GM19452 (cell line): Measurements from ENCODE around the gene STIM1.

Experiments used
- ATAC-seq: cut with Tn5 transposase; IDR thresholded peaks from one replicate; pipeline ENCODE4 v1.9.1; 2021; ENCODE audit not compliant: unreplicated experiment

Gene STIM1

GRCh38 chr11:3830088-3830487 lies 25.4 kb upstream of the STIM1 start:
- ATAC-seq: no peak

- no peak for ATAC-seq
Measured at GRCh38 chr11:3830730-3831129, 24.7 kb upstream of the STIM1 start.

- ATAC-seq: no peak
Measured at GRCh38 chr11:3831378-3832239, 23.9 kb upstream of the STIM1 start.

- ATAC-seq: no peak
Measured at GRCh38 chr11:3832816-3833215, 22.6 kb upstream of the STIM1 start.

GRCh38 chr11:3833449-3833848 lies 22.0 kb upstream of the STIM1 start:
- ATAC-seq: no peak

- no peak for ATAC-seq
Measured at GRCh38 chr11:3834349-3834663, 21.2 kb upstream of the STIM1 start.

GRCh38 chr11:3834664-3835461 lies 20.6 kb upstream of the STIM1 start:
- ATAC-seq: no peak

GRCh38 chr11:3835751-3836150 lies 19.7 kb upstream of the STIM1 start:
- ATAC-seq: no peak

GRCh38 chr11:3836903-3837302 lies 18.6 kb upstream of the STIM1 start:
- no peak for ATAC-seq

- no peak for ATAC-seq
Measured at GRCh38 chr11:3837793-3838192, 17.7 kb upstream of the STIM1 start.

- no peak for ATAC-seq
Measured at GRCh38 chr11:3838504-3838903, 17.0 kb upstream of the STIM1 start.

GRCh38 chr11:3840004-3840869 lies 15.2 kb upstream of the STIM1 start:
- peak; percentile 1 for ATAC-seq

- ATAC-seq: peak; percentile 51
Measured at GRCh38 chr11:3840870-3841425, 14.5 kb upstream of the STIM1 start, which contains the start of gene RHOG. RHOG (minus strand) TSS chr11:3840959; CDS start chr11:3828138, 12,821 bp downstream.

GRCh38 chr11:3841426-3842350 lies 13.8 kb upstream of the STIM1 start:
- ATAC-seq: peak; percentile 56

GRCh38 chr11:3843326-3843725 lies 12.1 kb upstream of the STIM1 start:
- ATAC-seq: no peak

GRCh38 chr11:3845246-3845645 lies 10.2 kb upstream of the STIM1 start:
- ATAC-seq: no peak

GRCh38 chr11:3845670-3846069 lies 9.8 kb upstream of the STIM1 start:
- no peak for ATAC-seq

- peak; percentile 52 for ATAC-seq
Measured at GRCh38 chr11:3849297-3849874, 6.1 kb upstream of the STIM1 start.

- ATAC-seq: no peak
Measured at GRCh38 chr11:3853545-3853842, 2.0 kb upstream of the STIM1 start.
